ENCODE data around the gene GID8. TPM values are rescaled to one million over a fixed set of nuclear protein-coding genes. Genes with fewer than 3 reads are reported as not detected.

Gene GID8
- total RNA-seq, 4 donors from 2014 or later: 22.4 to 30.1 (median 25.6) TPM

DNA sequence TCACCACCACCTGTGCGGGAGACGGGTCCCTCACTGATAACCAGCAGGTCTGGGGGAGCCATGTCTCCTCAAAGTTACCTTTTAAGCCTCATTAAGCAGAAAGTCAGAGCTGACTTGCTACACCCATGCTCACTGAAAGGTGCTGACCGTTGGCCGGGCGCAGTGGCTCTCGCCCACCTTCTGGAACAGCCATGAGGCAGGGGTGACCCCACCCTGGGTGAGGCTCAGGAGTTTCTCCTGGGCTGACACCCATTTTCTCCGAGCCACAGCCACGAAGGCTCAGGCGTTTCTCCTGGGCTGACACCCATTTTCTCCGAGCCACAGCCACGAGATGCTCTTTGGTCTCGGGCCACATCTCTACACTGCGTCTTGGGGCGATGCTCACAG, 58.6 kb downstream of the GID8 start:
- no peaks in the 10 kb centered on the region for H3K9me3 ChIP-seq
- TF ChIP-seq, protein P1, sequence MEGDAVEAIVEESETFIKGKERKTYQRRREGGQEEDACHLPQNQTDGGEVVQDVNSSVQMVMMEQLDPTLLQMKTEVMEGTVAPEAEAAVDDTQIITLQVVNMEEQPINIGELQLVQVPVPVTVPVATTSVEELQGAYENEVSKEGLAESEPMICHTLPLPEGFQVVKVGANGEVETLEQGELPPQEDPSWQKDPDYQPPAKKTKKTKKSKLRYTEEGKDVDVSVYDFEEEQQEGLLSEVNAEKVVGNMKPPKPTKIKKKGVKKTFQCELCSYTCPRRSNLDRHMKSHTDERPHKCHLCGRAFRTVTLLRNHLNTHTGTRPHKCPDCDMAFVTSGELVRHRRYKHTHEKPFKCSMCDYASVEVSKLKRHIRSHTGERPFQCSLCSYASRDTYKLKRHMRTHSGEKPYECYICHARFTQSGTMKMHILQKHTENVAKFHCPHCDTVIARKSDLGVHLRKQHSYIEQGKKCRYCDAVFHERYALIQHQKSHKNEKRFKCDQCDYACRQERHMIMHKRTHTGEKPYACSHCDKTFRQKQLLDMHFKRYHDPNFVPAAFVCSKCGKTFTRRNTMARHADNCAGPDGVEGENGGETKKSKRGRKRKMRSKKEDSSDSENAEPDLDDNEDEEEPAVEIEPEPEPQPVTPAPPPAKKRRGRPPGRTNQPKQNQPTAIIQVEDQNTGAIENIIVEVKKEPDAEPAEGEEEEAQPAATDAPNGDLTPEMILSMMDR (IDR thresholded peaks at IDR 0.05): no peak
- TF ChIP-seq EP300 (IDR thresholded peaks at IDR 0.05) (no peak), POLR2A (IDR thresholded peaks at IDR 0.05; ENCODE audit: low read depth) (no peak)
- no peak overlapping the region for H3K27ac ChIP-seq (replicated peaks in 1 of 4)
- peaks cover 0 to 95% (median 8%) of the 10 kb centered on the region in 4 donors for H3K27me3 ChIP-seq
- 87% methylated on average over 12 of the region's 14 CpGs for WGBS
- no peak for DNase-seq (ENCODE audit: extremely low spot score)
- H3K36me3 ChIP-seq: no peaks in the 10 kb centered on the region
- intact Hi-C loops (cut with DNase I): no loop called here
- no peaks in the 10 kb centered on the region for H3K4me1 ChIP-seq
- H3K4me3 ChIP-seq: no peak overlapping the region

DNA sequence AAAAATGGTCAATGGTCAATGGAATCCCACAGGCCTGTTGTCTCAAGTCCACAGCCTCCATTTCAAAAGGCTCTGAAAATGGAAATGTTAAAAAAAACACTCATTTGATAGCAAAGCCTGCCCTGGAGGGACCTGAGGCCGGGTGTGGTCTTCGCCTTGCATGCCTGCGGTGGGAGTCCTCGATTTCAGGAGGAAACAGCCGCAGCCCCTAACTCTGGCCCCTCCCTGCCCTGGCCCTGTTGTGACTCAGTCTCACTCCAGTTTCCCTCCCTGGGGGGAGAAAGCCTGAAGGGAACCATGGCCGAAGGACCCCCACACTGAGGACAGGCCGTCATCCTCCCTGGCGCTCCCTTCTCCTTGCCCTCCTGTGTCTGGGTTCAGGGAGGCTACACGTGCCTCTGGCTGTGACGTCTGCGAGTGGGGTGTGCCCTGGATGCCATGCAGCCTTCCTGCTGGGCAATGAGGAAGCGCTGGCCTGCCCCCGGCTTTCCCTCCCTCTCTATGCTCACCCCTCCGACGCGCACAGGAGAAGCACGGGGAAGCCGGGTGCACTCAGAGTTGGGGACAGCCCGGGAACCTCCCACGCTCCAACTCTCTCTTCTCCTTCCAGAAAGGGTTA, 59.6 kb downstream of the GID8 start:
- no peak for DNase-seq (ENCODE audit: extremely low spot score)
- Histone ChIP-seq H3K27me3 (peaks cover 0 to 96% (median 14%) of the 10 kb centered on the region in 4 donors), H3K9me3 (no peaks in the 10 kb centered on the region), H3K4me1 (no peaks in the 10 kb centered on the region), H3K4me3 (no peak overlapping the region), H3K36me3 (no peaks in the 10 kb centered on the region), H3K27ac (replicated peaks in 1 of 4) (no peak overlapping the region)
- TF ChIP-seq, protein P1 (IDR thresholded peaks at IDR 0.05): no peak
- no peak for TF ChIP-seq POLR2A (IDR thresholded peaks at IDR 0.05; ENCODE audit: low read depth)
- no peak for TF ChIP-seq POLR2AphosphoS5 (IDR thresholded peaks at IDR 0.05)
- no peak for TF ChIP-seq EP300 (IDR thresholded peaks at IDR 0.05)
- intact Hi-C loops (cut with DNase I): no loop called here
- WGBS: 39% methylated on average over 20 of the region's 20 CpGs

Other genes starting within 250 kb of the GID8 start
- gene NTSR1, start 229.3 kb upstream of the GID8 start, total RNA-seq: 1 to 10 TPM in 1 of 4 donors, under 1 TPM in 3; 0.42 to 1.6 (median 0.80) TPM
- 10 to 100 TPM in 2 of 4 donors, 1 to 10 TPM in 2; 7.6 to 16.7 (median 10.3) TPM for gene MRGBP, start 141.7 kb upstream of the GID8 start, total RNA-seq
- 10 to 100 TPM; 46.1 to 84.5 (median 62.7) TPM for gene OGFR, start 133.3 kb upstream of the GID8 start, total RNA-seq
- 10 to 100 TPM; 13.4 to 22.9 (median 18.4) TPM for gene COL9A3, start 121.1 kb upstream of the GID8 start, total RNA-seq
- gene TCFL5, start 76.3 kb upstream of the GID8 start, total RNA-seq: 10 to 100 TPM; 12.3 to 29.7 (median 18.8) TPM
- gene DIDO1, start 11.6 kb upstream of the GID8 start, total RNA-seq: 10 to 100 TPM; 48.9 to 61.6 (median 55.7) TPM
- gene SLC17A9, start 14.6 kb downstream of the GID8 start, total RNA-seq: 1 to 10 TPM; 2.2 to 5.2 (median 2.7) TPM
- not detected for gene BHLHE23, start 68.8 kb downstream of the GID8 start, total RNA-seq

Data from esophagus muscularis mucosa (tissue), 4 donors.